ENCODE measurements around the gene SHLD3. TPM values are rescaled to one million over a fixed set of nuclear protein-coding genes. Genes with fewer than 3 reads are reported as not detected.
"Not testable (repeated sequence)": the region's sequence is repeated elsewhere in the genome, so short reads cannot be mapped to it uniquely, and the experiment has no call there.

Gene SHLD3, protein sequence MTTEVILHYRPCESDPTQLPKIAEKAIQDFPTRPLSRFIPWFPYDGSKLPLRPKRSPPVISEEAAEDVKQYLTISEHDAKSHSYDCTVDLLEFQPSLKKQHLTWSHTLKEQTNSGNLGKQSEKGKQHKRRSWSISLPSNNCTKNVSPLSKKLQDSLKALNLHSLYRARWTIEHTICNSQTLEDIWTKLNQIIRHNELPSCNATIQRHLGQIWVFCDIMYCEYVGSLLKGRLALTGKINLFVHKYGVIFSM
- total RNA-seq: 1 to 10 TPM in 2 of 4 donors, under 1 TPM in 2; 0.87 to 5.5 (median 1.5) TPM

DNA sequence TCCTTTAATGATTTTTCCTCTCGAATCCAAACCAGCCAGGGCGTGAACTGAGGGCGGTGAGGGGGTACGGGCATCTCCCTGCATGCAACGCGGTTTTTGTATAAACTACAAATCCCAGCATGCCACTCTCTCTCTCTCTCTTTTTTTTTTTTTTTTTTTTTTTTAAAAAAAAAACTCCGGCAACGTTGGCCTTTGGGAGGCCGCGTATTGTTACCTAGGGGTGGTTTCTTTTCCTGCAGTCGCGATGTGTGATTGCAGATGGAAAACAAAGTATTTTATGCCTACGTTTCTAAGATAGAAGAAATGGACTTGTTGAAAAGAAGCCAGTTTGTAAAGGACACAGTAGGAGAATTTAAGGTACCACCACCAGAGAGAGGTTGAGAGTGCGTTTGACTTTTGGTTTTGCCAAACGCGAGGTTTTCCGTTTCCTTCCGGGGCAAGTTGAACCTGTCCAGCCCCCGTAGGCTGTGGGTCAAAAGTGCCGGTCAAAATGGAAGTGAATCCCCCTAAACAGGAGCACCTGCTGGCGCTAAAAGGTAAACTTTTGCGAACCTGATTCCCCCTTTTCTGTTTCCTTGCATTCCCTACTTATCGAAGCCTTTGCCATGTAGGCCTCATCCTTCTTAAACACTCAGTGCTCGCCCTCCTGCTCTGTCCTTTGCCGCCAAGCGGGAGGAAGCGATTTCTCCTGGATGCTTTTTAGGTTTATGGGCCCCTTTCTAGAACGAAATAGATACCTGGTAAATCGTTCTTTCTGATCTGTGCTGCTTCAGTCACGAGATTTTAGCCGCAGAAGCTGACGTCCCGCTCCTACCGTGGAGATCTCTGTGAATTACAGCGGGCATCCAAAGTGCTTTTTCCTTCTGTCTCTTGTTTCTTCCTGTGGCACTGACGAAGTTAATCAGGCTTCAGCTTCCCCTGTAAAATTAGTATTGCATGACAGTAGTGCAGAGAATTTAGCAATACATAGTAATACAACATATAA lies at the start of gene SHLD3, which contains the start of gene TRAPPC13:
SHLD3 (plus strand) TSS at position 457 of the 985 bp plus-strand sequence. CDS start 4,561 bp downstream, outside the sequence.
TRAPPC13 (plus strand) TSS at position 457 of the 985 bp plus-strand sequence; CDS start at position 491, 34 bp downstream.
- H3K27ac ChIP-seq: peak within 1 kb of the TSS; percentile 66 to 93 (median 83)
- H3K4me3 ChIP-seq: peak within 1 kb of the TSS; percentile 72 to 96 (median 84)
- peak; percentile 46 to 84 for DNase-seq (ENCODE audit: low spot score in 2 of 2)
- H3K4me1 ChIP-seq: peaks cover 6 to 43% (median 18%) of the 10 kb centered on the region in 4 donors
- H3K9me3 ChIP-seq: no peaks in the 10 kb centered on the region
- no peaks in the 10 kb centered on the region for H3K27me3 ChIP-seq
- peak in 1 of 2 donors; percentile 80 for TF ChIP-seq EP300 (IDR thresholded peaks at IDR 0.05)
- TF ChIP-seq, protein P1, sequence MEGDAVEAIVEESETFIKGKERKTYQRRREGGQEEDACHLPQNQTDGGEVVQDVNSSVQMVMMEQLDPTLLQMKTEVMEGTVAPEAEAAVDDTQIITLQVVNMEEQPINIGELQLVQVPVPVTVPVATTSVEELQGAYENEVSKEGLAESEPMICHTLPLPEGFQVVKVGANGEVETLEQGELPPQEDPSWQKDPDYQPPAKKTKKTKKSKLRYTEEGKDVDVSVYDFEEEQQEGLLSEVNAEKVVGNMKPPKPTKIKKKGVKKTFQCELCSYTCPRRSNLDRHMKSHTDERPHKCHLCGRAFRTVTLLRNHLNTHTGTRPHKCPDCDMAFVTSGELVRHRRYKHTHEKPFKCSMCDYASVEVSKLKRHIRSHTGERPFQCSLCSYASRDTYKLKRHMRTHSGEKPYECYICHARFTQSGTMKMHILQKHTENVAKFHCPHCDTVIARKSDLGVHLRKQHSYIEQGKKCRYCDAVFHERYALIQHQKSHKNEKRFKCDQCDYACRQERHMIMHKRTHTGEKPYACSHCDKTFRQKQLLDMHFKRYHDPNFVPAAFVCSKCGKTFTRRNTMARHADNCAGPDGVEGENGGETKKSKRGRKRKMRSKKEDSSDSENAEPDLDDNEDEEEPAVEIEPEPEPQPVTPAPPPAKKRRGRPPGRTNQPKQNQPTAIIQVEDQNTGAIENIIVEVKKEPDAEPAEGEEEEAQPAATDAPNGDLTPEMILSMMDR (IDR thresholded peaks at IDR 0.05): peak in 2 of 5 experiments; percentile 36 to 45
- TF ChIP-seq POLR2A (IDR thresholded peaks at IDR 0.05): no peak
- 0 to 1% methylated on average over 36 of the region's 36 CpGs for WGBS, 2 donors
- peaks cover 0 to 17% (median 0%) of the 10 kb centered on the region in 3 donors for H3K36me3 ChIP-seq

DNA sequence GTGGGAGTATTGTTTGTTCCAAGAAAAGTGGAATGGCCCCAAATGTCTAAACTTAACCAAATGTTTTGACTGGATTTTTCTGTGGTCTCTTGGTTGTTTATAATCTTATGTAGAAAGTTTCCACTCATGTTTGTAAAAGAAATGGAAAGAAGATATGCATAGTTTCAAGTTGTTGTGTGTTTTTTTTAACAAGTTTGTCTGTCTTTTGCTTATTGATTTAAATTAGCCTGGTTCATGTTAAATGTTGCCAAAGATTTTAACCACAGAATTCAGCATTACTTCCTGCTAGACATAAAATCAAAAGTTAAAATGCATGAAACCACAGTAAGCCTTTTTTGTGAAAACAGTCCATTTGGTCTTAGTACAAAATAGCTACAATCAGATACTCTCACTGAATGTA lies 47.7 kb upstream of the SHLD3 start:
- no peak for DNase-seq (ENCODE audit: low spot score in 2 of 2)
- TF ChIP-seq, protein P1 (IDR thresholded peaks at IDR 0.05): no peak
- TF ChIP-seq EP300 (IDR thresholded peaks at IDR 0.05): no peak
- TF ChIP-seq POLR2A (IDR thresholded peaks at IDR 0.05): no peak
- Histone ChIP-seq H3K4me3 (no peak overlapping the region), H3K27me3 (no peaks in the 10 kb centered on the region), H3K9me3 (no peaks in the 10 kb centered on the region), H3K36me3 (peaks cover 0 to 66% (median under 1%) of the 10 kb centered on the region in 3 donors), H3K27ac (no peak overlapping the region), H3K4me1 (peaks cover 0 to 5% (median 0%) of the 10 kb centered on the region in 4 donors)

DNA sequence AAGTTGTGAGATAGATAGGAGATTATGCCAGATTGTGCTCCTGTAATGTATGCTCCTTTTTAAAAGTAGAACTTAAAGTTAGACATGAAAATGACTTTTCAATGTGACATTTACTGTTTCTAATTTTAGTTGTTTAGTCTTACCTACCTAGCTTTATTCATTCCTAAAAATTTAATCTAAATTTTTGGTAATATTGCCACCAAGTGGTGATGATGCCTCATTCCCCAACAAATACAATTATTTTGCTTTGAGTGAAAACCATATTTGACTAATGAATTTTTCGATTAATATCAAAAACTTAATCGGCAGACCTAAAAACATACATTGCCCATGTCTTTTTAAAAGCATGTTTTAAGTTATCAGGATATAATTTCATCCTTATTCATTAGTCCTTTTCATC lies 36.1 kb upstream of the SHLD3 start:
- no peak overlapping the region for H3K27ac ChIP-seq
- no peaks in the 10 kb centered on the region for H3K27me3 ChIP-seq
- H3K9me3 ChIP-seq: no peaks in the 10 kb centered on the region
- no peak for DNase-seq (ENCODE audit: low spot score in 2 of 2)
- TF ChIP-seq, protein P1 (IDR thresholded peaks at IDR 0.05): no peak
- TF ChIP-seq EP300 (IDR thresholded peaks at IDR 0.05) (no peak), POLR2A (IDR thresholded peaks at IDR 0.05) (no peak)
- H3K36me3 ChIP-seq: peaks cover 0 to 92% (median 12%) of the 10 kb centered on the region in 3 donors
- peaks cover 0 to 8% (median 0%) of the 10 kb centered on the region in 4 donors for H3K4me1 ChIP-seq
- WGBS, 2 donors: 90 to 99% methylated on average over 2 of the region's 2 CpGs
- no peak overlapping the region for H3K4me3 ChIP-seq

DNA sequence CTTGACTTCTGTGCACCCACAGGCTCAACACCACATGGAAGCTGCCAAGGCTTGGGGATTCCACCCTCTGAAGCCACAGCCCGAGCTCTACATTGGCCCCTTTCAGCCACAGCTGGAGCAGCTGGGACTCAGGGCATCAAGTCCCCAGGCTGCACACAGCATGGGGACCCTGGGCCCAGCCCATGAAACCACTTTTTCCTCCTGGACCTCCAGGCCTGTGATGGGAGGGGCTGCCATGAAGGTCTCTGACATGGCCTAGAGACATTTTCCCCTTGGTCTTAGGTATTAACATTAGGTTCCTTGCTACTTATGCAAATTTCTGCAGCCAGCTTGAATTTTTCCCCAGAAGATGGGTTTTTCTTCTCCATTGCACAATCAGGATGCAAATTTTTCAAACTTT lies 23.1 kb upstream of the SHLD3 start:
- not testable (repeated sequence) for DNase-seq (ENCODE audit: low spot score in 2 of 2); H3K9me3 ChIP-seq; H3K4me1 ChIP-seq; H3K4me3 ChIP-seq; H3K27ac ChIP-seq; H3K27me3 ChIP-seq
- peaks cover 4 to 92% (median 9%) of the 10 kb centered on the region in 3 donors for H3K36me3 ChIP-seq
- WGBS, 2 donors: 100% methylated on average over 1 of the region's 1 CpG

DNA sequence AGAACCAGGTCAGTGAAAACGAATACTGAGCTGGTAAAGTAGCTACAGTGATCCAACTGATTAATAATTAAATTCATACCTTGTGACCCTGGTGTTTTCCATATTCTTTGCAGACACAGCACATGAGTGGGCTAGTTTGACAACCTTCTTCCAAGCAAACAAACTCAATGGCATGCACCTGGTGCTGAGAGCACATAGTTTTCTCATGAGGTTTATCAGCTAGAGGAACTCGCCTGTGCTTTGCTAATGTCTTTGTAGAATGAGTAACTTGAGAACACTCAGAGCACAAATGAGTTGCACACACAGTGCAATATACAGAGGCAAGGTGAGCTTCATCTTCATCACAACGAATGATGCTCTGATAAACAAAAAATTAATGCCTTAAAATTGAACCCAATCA lies 13.3 kb upstream of the SHLD3 start:
- H3K36me3 ChIP-seq: peaks cover 0 to 92% (median 23%) of the 10 kb centered on the region in 3 donors
- TF ChIP-seq POLR2A (IDR thresholded peaks at IDR 0.05): no peak
- TF ChIP-seq, protein P1 (IDR thresholded peaks at IDR 0.05): no peak
- H3K27me3 ChIP-seq: no peaks in the 10 kb centered on the region
- no peak for DNase-seq (ENCODE audit: low spot score in 2 of 2)
- no peak overlapping the region for H3K4me3 ChIP-seq
- H3K27ac ChIP-seq: no peak overlapping the region
- H3K4me1 ChIP-seq: no peaks in the 10 kb centered on the region
- 89 to 93% methylated on average over 3 of the region's 3 CpGs for WGBS, 2 donors
- no peaks in the 10 kb centered on the region for H3K9me3 ChIP-seq
